Endometrial microvascular endothelial cells (primary cell): ENCODE data around the gene RAI1. TPM values are rescaled to one million over a fixed set of nuclear protein-coding genes. Genes with fewer than 3 reads are reported as not detected.

Experiments
- in situ Hi-C: cut with HindIII; loops from 2 replicates; pipeline ENCODE4 v1.10.0; 2017; ENCODE audit warnings: low sequenced_read_pairs, low pct_unique_long_range_greater_than_20kb; ENCODE audit errors: inconsistent ontology term
- total RNA-seq: library from RNA; depleted of rRNA; stranded (reverse); fragments of >200 nt; gene quantifications from one replicate; pipeline ENCODE4 v1.2.3, GENCODE V29; 2015; ENCODE audit errors: inconsistent ontology term

The RAI1 gene
- total RNA-seq, 1 donor from 2014 or later, result 14.3 TPM

DNA sequence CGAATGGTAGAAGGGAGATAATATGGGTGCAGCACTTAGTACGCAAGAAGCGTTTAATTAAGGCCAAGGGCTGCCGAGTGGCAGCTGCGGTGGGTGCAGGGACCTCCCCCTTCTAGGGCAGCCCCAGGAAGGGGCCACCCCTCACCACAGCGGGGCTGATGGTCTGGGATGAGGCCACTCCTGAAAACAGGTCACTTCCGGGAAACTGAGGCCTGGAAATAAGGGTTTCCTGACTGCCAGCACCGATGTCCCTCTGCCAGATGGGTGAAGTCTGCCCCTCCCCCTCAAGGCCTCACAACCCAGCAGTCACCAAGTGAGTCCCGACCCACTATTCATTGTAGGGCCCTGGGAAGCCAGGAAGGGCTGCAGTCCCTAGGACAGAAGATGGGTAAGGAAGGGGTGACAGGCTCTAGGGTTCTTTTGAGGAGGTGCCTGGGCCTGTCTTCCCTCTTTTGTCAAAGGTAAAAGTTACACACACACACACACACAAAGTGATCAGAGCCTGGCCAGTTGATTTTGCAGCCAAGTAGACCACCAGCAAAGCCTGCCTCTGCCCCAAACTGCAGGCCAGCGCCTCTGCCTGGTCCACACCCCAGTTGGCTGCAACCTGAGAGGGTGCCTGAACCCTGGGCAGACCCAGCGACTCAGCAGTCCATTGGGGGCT, 143.0 kb downstream of the RAI1 start:
- in situ Hi-C loops, result no loop called here

DNA sequence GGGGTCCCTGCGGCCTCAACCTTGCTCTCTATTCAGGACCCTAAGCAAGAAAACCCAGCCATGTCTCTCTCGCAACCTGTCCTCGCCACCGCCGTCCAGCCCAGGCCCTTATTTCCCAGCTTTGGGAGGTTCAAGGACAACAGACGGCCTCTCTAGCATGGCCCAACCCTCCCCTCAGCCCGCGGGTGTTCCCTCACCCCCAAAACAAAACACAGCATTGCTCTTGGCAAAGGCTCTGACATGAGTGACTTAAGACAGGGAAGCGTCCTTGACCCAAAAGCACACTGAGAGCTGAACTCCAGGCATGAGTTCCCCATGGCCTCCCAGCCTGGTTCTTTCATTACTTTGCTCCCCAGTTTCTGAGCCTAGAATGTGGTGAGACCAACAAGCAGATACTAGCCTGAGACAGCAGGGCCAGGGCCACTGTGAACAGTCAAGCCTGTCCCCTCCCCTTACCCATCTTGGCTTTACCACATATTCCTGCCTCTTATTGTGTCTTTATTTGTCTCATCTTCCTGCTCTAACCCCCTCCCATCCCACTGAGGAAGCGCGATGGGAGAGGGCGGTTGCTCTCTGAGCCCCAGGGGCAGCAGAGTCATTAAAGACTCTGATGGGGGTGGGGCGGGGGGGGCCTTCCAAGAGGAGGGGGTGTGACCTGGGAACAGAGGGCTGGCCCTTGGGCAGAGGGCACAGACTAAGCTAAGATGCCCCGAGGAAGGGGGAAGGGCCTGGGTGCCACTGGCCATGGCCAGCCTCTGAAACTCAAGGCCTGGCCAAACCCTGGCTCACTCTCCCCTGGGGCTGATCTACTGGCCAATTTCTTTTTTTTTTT, 143.7 kb downstream of the RAI1 start:
- in situ Hi-C loops, result no loop called here

DNA sequence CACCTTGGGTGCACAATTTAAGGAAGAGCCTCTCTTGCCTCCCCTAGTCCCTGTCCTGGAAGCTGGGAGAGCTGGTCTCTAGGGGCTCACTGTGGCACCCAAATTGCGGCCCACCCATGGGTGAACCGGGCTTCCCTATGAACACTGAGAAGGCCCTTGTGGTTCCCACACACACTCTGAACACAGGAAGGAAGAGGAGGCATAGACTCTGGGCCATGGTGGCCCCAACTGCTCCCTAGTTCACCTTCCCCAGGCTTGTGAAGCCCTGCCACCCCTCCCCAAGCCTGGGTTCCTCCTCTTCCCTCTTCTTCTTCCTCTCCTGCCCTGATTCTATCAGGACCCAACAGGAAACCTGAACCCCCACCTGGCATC, 145.1 kb downstream of the RAI1 start:
- in situ Hi-C loops, result no loop called here

DNA sequence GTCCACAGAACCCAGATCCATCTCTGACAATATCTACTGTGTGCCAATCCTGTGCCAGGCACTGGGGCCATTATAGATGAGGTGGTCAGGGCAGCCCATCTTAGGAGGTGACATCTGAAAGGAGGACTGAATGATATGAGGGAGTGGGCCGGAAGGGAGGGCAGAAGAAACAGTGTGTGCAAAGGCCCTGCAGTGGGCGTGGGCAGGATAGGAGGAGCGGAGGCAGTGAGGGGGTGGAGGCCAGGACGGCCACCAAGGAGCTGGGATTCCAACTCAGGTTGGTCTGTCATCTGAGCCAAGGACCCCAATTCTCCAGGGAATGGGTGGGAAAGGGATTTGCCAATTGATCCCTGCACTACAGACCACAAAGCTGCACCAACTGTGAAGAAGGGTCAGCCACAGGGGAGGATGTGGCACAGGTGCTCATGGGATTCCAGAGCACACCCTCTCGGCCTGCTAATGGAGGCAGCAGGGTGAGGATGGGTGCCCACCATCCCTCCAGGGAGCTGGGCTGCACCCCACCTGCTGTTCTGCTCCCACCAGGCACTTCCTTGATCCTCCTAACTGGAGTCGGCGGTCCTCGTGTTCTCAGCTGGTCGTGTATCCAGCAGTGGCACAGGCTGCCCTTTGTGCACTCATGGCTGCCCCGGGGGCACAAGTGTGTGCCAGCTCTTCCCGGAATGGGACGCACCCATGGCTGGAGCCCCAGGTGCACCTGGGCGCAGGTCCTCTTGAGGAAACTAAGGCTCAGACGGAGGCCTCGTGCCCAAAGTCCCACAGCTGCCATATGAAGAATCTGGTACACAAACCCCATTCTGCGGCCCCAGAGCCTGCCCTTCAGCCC, 145.9 kb downstream of the RAI1 start:
- in situ Hi-C loops, result no loop called here

DNA sequence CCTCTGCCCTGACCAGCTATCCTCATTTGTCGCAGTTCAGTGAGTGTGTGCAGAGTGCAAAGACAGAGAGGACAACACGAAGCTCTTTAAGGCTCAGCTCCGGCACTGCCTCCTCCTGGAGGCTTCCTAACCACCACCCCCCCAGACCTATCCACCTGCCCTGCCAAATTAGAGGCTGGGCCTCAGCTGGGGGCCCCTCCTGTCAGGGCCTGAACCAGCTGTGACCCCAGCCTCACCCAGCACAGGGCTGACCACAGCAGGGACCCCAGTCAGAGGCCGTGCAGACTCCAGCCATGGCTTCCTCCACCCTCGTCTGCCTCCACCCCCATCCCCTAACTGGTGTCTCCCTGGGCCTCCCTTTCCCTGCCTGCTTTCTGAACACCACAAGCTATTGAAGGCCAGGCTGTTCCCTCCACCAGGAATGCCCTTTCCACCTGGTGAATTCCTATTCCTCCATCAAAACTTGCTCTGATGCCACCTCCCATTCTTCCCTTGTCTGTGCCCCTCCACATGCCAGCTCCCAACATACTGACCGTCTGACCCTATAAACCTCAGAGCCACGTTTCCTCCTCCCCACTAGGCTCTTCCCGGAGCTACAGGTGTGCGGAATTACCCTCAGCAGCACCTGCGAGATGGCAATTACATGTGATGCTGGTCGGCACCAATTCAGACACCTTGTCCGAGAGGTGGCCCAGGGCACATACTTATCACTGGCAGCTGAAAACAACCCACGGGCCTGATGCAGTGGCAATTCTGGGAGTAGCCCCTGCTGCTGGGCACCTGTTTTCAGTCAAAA, 146.8 kb downstream of the RAI1 start:
- in situ Hi-C loops, result no loop called here

DNA sequence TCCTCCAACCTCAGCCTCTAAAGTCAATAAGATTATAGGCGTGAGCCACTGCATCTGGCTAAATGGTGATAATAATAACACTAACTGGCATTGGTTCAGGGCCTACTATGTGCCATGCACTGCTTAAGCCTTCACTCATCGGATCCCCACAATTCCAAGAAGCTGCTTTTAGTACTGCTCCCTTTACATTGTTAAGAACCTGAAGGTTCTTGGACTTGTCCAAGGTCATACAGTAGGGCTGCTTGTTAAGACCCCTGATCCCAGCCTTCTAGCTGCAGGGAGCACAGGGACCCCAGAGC, 149.0 kb downstream of the RAI1 start:
- in situ Hi-C loops, result no loop called here

DNA sequence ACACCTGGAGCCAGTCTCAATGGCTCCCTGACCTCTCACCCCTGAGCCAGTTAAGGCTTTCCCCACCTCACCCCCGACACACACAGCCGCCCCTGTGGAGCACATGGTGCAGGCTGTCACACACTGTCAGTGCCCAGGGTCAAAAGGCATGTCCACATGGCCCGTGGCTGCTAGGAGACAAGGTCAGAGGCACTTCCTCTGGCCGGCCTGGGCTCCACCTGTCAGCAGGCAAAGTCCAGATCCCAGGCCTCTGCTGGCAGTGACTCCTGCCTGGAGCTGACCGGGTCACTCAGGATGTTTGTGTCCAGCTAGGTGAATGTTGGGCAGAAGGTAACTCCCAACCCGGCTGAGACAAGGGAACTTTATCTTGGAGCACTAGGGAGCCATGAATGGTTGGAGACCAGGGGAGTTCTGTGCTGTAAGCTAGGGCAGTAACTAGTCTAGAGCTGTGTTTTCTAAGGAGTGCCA, 149.5 kb downstream of the RAI1 start:
- in situ Hi-C loops, result no loop called here

DNA sequence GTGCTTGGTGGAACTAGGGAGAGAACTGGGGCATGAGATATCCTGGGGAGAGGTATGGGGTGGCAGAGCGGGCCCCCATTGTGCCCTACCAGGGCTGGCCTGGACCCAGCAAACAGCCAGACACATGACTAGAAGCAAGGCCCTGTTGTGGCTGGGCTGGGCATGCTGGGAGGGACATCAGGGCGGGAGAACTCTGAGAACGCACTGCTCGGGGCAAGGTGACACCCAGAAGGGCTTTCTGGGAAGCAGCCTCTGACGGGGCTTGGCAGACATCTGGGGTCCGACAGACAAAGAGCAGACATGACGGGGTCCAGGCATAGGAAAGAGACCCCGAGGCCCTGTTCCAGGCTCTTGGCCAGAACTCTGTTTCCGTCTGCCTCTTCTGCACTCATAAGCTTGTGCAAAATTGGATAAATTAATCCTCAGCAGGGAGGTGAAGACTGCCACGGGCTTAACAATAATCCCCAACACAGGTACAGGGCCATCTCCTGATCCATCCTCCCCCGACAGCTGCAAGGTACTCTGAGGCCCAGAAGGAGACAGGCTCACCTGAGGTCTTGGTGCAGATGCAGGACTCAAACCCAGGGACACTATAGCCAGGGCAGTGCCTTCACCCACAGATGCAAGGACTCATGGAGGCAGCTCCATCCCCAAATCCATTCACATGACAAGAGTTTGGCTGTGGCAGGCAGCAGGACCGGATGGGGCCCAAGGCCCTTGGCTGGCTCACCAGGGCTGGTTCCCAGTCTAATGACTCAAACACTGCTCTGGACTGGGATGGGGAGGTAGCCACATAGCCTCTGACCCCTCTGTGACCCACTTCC, 150.2 kb downstream of the RAI1 start:
- in situ Hi-C loops, result no loop called here

DNA sequence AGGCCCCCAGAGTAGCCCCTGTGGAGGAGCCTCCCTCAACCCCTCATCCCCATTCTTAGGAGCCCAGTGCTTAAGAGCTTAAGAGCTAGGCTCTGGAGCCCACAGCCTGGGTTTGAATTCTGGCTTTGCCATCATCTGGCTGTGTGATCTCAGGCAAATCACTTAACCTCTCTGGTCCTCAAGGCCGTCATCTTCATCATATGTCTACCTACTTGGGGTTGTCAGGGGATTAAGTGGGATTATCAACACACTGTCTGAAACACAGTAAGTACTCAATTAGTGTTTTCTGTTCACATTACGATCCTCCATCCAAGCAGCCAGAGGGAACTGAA, 150.7 kb downstream of the RAI1 start:
- in situ Hi-C loops, result no loop called here

DNA sequence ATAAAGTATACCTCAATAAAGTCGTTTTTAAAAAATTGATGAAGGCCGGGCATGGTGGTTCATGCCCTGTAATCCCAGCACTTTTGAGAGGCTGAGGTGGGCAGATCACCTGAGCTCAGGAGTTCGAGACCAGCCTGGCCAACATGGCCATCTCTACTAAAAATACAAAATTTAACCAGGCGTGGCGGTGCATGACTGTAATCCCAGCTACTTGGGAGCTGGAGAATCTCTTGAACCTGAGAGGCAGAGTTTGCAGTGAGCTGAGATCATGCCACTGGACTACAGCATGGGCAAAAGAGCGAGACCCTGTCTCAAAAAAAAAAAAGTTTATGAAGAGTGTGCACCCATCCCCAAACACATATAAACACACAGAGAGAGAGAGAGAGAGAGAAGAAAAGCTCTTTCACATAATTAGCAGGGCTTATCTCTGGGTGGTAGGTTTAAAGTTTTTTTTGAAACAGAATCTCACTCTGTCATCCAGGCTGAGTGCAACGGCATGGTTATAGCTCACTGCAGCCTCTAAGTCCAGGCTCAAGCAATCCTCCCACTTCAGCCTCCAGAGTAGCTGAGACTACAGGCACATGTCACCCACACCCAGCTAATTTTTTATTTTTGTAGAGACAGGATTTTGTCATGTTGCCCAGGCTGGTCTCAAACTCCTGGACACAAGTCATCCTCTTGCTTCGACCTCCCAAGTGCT, 152.6 kb downstream of the RAI1 start:
- in situ Hi-C loops, result no loop called here

DNA sequence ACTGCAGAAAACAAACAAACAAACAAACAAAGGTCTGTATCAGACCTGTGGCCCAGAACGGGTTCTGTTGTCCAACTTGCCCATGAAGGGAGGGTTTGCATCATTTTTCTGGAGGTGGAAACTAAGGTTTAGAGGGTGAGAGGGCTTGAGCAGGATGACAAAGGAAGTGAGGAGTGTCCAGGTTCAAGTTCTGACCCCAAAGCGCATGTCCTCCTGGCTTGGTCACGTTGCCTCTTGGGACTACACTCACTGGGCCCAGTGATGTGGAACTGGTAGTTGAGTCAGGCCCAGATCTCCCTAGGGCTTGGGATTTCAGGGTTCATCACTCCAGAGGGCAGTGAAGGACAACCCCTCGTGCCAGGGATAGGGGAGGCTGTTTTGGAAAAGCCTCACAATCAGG, 153.7 kb downstream of the RAI1 start:
- in situ Hi-C loops, result no loop called here

DNA sequence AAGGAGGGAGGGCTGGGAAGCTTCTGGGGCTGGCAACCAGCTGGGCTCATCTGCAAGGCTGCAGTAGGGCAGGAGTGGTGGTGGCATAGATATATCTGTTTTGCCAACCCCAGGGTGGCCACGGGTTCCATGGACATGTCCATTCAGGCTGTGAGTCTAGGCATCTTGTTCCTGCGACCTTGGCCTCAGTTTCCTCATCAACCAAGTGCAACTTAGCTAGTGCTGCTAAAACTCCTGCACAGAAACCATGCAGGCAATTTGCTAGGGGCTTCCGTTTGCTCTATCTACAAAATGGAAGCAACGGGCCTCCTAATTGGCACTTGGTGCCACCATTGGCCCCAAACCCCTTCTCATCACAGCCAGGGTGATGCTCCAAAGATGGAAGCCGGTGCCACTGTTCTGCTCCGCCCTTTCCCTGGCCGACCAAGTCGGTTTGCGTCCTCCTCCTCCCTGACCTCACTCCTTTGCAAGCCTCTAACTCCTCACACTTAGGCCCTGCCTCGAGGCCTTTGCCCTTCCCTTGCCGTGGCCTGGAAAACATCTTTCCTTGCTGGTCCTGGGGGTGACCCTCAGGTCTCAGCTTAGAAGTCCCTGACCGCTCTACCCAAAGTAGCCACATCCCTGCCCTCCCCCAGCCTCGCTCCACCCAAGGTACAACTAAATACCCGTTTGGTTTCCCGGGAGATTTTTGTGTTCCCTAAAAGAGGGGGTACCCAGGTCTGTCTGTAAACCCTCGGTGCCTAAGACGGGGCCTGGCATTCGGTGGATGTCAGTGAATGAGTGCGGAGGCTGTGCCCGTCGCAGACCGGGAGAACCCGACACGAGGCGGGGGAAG, 154.4 kb downstream of the RAI1 start:
- in situ Hi-C loops, result no loop called here

DNA sequence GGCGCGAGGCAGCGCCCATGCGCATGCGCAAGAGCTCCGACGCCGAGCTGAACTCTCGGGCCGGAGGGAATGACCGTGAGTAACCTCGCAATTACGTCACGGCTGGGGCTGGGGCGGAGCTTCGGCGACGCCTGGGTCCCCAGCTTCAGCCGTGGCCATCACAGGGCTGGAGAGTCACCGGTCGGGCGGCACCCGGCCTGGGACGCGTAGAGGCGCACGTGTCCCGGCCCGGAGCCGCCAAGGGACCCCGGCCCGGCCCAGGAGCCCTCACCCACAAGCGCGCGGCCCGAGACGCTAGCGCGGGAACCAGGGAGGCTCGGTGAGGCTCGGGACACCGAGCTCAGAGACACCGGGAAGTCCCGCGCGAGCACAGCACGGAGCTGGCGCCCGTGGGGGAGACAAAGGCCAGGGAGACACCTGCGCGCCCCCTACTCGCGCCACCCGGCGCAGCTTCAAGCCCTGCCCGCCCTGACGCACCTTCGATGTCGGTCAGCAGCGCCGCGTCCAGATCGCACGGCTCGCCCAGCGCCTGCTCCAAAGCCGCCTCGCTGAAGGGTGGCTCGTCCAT, 155.1 kb downstream of the RAI1 start:
- in situ Hi-C loops, result no loop called here

DNA sequence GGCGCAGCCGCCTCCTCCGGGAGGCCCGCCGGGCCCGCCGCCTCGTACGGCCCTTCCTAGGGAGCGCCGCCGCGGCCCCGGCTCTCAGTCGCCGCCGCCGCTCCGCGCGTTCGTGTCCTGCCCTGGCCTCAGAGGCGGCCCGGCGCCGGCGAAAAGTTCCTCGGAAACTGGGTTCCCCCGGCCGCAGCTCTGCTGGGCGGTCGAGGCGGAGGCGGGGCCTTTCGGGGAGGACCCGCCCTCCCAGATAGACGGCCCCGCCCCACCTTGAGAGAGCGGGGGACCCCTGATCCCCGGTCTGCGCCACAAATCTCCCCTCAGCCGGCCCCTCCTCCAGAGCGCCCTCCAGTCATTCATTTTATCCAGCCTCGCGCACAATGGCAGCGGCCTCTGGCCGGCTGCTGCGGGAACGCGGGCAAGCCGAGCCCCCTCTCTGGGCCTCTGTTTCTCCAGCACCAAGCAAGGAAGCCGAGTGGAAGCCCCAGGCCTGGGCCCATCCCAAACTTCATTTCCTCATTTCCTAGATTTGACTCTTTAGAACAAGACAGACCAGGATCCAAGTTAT, 155.6 kb downstream of the RAI1 start, which contains the start of gene SREBF1:
TSS of gene SREBF1 (minus strand) at position 169 of the 562 bp plus-strand sequence. CDS start 169 bp downstream, outside the sequence.
- in situ Hi-C loops, result no loop called here

DNA sequence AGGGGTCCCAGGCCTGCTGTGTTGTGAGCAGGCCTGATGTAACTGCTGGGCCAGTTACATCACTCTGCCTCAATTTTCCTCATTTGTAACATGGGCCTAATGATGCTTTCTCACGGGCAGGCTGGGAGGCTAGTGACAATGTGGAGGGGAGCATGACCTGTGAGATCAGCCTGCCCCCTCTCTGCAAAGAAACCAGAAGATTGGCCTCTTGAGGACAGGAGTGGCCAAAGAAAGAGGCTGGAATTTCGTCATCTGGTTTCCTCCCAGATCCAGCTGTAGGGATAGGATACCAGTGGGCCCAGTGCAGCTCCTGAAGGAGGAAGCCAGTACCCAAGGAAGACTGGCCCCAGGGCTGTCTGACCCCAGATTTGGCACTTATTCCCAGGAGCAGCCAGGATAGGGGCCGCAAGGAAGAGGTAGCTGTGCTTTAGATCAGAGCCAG, 156.1 kb downstream of the RAI1 start:
- in situ Hi-C loops, result no loop called here
